Suppressor macrophage treated with lipopolysaccharide for 1 hour (primary cell): ENCODE results near the gene REM2.
"Not testable (repeated sequence)": the region's sequence is repeated elsewhere in the genome, so short reads cannot be mapped to it uniquely, and the experiment has no call there.

Source experiments
- DNase-seq, 3 donors: peaks; one replicate each; pipeline ENCODE4 v3.0.0-alpha.2; 2020 to 2022

Gene REM2

DNA sequence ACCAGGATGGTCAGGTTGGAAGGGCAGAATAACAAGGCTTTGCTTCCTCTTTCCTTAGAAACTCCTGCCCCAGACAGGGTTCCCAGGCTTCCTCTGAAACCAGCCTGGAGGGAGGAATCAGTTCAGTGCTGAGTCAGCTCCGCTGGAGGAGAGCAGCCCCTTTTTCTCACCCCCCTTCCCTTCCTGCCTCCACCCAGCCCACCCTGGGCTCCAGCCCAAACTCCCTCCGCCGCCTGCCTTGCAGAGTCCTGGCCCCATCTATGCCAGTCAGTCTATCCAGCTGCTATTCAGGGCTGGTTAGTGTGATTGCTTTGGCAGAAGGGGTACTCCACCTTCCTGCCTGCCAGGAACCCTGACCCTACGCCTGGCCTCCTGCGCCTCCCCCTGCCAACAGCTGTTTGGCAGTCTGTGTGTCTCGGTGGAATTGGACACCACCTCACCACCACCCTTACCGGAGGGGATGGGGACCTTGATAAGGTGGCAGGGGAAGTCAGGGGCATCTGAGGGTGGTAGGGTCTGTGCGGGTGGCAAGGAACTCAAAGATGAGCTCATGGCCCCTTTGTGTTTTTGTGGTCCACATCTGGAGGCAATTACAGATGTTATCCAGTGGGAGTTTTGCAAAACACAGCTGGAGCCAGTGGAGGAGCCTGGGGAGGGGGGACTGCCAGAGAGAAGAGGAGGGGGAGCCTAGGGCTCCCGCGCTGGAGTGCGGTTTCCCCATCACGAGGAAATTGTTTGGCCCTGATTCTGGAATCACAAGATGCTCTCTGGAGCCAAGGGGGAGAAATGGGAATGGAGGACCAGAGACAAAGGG, 34.5 kb upstream of the REM2 start:
- peak; percentile 71 to 82 (median 77) for DNase-seq

DNA sequence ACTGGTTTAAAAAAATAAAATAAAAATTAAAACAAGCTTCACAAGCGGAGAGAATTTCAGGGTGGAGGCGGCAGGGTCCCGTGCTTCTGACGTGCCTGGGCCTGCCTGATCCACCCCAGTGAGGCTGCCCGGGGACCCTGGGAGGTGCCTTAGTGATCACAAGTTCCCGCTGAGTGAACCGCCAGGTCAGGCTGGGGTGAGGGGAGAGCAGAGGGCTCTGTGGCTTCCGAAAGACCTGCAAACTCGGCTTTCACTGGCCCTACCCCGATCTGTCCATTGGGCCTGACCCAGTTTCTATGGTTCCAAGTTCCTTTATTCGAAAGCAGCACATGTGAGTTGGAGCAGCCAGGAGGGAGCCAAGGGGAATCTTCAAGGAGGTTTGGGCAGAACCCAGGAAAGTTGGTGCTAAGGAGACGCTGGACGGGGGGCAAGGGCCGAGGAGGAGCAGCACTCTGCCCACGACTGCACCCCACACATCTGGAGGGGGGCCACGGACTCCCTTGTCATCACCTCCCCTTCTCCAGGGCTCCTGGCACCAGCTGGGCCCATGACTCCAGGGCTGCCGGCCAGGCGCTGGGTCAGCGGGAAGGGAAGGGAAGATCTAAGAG, 33.7 kb upstream of the REM2 start:
- DNase-seq = peak in 1 of 3 donors; percentile 18

DNA sequence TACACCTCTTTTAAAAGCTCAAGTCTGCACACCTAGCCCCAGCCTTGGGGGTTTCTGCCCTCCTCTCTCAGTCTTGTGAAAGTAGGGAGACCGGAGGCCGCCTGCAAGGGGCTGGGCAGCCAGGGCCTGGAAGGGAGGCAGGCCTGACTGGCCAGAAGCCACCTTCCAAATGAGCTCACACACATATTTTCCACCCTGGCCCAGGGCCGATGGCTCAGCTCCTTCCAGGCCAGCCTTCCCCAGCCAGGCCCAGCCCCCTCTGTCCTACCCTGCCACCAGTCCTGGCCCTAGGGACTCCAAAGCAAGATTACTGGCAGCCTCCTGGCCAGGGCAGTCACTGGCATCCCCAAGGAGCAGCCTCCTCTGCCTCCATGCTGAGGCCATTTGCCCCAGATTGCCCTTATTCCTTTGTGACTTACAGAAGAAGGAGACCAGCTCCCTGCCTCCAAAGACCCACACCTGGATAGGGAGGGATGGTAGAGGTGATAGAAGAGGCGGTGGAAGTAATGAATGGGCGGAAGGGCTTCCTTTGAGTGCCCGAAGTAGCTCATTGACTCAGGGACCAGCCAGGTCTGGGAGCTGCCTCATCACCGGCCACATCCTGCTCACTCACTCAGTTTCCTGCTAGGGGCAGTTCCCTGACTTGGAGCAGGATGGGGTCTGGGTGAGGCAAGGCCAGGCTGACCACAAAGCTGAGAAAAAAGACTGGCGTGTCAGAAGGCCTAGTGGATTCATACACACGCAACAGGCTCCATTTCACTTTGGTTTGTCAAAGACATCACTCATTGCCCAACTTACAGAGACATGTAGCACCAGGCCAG, 31.9 kb upstream of the REM2 start:
- peak; percentile 91 to 97 (median 93) for DNase-seq

DNA sequence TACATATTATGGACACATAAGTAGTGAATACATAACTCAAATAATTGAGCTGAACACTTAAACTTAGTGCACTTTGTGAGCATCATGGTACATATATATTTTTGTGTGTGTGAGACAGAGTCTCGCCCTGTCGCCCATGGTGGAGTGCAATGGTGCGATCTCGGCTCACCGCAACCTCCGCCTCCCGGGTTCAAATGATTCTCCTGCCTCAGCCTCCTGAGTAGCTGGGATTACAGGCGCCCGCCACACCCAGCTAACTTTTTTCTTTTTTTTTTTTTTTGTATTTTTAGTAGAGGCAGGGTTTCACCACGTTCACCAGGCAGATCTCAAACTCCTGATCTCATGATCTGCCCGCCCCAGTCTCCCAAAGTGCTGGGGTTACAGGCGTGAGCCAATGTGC, 30.8 kb upstream of the REM2 start:
- peak in 1 of 3 donors; percentile 12 for DNase-seq

GRCh38 chr14:22852599-22852939, 30.5 kb upstream of the REM2 start:
- no peak for DNase-seq

DNA sequence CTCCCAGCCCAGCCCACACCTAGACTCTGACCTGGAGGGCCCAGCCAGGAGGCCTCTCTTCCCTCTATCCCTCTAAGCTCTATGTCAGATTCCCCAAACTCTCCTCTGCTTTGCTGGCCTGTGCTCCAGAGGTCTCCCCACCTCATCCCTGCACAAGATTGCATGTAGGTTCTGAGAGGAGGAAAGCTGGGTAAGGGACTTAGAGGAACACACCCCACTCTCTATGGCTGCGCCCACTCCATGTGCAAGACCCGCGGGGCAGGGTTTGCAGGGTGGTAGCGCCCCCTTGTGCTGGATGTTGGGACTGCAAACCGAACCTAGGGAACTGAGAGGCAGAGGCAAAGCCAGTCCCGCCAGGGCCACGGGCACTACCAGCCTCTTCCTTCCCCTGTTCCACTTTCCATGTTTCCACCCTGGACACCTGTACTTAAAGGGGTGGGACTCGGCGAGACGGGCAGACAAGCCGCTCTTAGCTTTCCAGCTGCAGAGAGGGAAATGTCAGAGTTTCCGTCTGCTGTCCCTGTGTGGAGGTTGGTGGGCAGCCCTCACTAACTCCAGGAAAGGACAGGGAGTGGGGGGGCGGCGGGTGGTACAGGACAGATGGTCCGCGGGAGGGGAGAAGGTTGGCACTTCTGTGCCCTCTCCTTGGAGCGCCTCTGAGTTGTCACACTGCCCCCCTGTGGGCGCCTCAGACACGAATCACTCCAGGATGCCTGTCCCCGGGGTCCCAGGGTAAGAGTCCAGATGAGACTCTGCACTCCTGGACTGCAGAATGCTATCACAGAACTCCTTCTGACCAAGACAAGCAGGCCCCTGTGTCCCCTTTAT, 29.9 kb upstream of the REM2 start:
- peak; percentile 90 to 93 (median 92) for DNase-seq

- not testable (repeated sequence) for DNase-seq
Observed at GRCh38 chr14:22854296-22854695, 28.7 kb upstream of the REM2 start.

DNA sequence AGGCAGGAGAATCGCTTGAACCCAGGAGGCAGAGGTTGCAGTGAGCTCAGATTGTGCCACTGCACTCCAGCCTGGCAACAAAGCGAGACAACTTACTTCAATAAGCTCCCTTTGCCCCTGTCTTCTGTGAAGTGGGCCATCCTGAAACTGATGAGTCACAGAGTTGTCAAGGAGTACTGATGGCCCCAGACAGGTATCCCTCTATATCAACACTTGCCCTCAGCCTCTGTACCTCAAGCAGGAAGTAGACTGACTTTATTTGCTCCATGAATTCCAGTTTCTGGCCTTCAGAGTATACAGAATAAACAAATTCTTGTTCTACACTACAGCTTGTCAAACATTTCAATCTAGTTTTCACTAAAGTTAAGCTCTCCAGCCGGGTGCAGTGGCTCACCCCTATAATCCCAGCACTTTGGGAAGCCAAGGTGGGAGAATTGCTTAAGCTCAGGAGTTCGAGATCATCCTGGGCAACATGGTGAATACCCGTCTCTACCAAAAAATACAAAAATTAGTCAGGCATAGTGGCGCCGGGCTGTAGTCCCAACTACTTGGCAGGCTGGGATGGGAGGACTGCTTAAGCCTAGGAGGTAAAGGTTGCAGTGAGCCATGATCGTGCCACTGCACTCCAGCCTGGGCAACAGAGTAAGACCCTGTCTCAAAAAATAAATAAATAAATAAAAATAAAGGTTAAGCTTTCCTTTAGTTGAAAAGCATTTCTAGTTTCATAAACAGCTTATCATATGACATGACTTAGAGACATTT, 27.9 kb upstream of the REM2 start:
- DNase-seq = peak in 1 of 3 donors; percentile 13

GRCh38 chr14:22856428-22856827, 26.6 kb upstream of the REM2 start:
- no peak for DNase-seq

- DNase-seq = not testable (repeated sequence)
Observed at GRCh38 chr14:22860377-22860776, 22.6 kb upstream of the REM2 start.

- DNase-seq = no peak
Observed at GRCh38 chr14:22861651-22862050, 21.4 kb upstream of the REM2 start.

GRCh38 chr14:22864979-22865378, 18.0 kb upstream of the REM2 start:
- DNase-seq = no peak

DNA sequence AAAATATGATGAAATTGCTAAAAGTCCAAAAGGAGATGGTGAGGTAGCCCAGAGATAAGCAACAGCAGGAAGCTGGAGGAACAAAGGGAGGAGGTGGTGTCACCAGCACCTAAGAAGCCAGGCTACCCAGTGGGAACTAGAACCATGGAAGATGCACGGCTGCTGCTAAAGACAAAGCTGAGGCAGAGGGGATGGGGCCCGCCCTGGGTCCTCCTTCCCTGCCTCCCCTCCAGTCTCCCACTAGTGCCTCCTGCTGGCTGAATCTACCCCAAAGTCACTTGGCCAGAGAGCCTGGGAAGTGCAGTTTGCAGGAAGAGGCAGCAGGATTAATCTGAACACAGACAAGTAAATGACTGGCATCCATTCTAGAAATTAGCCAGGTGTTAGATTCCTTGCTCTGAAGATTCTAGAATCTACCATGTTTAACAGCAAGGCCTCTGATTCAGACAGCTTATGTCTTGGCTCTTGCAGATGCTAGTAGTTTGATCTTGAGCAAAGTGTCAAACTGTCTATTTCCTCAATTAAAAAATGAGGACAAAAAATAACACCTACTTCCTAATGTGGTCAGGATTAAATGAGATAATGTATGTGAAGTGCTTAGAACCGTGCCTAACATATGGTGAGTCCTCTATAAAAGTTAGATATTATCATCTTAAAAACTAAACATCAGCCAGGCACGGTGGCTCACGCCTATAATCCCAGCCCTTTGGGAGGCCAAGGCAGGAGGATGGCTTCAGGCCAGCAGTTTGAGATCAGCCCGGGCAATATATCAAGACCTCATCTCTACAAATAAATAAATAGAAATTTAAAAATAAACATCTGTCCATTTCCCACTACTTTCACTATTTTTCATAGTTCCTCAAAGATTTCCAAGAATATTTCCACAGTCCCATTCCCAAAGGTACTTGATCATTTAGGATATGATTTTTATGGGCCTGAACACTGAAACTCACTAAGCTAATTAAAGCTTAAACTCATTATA, 17.3 kb upstream of the REM2 start:
- peak in 2 of 3 donors; percentile 21 to 37 for DNase-seq

DNA sequence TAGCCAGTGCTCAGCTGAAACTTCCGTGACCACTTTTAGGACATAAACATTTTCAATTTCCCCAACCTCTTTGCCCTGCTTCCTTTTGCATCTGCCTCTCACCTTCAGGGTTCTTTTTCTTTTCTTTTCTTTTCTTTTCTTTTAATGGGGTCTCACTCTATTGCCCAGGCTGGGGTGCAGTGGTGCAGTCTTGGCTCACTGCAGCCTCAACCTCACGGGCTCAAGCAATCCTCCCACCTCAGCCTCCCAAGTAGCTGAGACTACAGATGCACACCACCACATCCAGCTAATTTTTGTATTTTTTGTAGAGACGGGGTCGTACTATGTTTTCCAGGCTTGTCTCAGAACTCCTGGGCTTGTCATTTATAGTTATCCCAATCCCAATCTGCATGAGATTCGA, 16.1 kb upstream of the REM2 start:
- no peak for DNase-seq

DNA sequence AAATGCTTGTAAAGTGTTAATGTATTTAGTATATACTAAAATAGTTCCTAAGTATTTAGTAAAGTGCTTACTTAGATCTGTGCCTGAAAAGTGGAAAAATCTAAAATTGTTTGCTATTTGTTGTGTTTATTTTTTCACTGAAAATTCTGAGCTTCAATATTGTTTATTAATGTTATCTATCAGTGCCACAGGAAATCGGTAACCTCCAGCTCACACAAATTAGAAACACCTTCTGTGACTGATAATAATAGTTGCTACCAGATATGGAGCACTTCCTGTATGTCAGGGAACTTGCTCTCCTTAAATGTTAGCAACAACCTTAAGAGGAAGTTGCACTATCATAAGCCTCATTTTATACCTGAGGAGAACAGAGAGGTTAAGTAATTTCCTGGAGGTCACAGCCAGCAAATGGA, 12.2 kb upstream of the REM2 start:
- peak in 1 of 3 donors; percentile 50 for DNase-seq

- peak; percentile 90 to 95 (median 92) for DNase-seq
Observed at GRCh38 chr14:22871224-22872032, 11.6 kb upstream of the REM2 start, which contains the start of gene LRP10. TSS of gene LRP10 (plus strand) at chr14:22871740. CDS start at chr14:22872304, 564 bp downstream.

- peak; percentile 77 to 85 (median 84) for DNase-seq
Observed at GRCh38 chr14:22872033-22872832, 10.8 kb upstream of the REM2 start.

GRCh38 chr14:22872833-22873520, 10.0 kb upstream of the REM2 start:
- DNase-seq = no peak
